Islet precursor cell (in vitro differentiated cells): Measurements from ENCODE around the gene POLR2F.

Source experiments
- DNase-seq: peaks from one replicate; pipeline ENCODE4 v3.0.0-alpha.2; 2018

The POLR2F gene

DNA sequence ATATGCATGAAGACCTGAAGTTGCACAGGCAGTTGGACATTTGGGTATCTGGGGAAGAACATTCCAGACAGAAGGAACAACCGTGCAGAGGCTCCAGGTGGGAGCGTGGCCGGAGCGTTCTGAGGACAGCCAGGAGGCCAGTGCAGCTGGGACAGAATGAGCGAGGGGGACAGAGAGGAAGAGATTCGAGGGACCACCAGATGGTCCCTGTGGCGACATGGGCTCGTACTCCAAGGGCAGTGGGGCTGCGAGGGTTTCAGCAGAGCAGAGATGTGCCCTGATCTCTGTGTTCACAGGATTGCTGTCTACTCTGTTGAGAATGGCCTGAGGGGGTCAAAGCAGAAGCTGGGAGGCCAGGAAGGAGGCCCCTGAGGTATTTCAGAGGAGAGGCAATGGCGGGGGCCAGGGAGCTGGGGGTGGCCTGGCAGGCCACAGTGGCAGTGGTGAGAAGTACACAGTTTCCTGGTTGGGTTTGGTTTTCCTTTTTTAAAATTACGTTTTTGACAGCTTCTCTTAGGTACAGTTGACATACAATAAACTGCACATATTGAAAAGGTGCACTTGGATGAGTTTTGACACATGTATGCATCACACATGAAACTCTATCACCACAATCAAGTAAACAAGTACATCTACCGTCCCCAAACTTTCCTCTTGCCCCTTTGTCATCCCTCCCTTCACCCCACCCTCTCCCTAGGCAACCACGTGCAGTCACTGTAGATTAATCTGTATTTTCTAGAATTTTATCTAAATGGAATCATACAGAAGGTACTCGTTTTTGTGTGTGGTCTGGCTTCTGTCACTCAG is 55.7 kb downstream of the POLR2F start:
- no peak for DNase-seq

DNA sequence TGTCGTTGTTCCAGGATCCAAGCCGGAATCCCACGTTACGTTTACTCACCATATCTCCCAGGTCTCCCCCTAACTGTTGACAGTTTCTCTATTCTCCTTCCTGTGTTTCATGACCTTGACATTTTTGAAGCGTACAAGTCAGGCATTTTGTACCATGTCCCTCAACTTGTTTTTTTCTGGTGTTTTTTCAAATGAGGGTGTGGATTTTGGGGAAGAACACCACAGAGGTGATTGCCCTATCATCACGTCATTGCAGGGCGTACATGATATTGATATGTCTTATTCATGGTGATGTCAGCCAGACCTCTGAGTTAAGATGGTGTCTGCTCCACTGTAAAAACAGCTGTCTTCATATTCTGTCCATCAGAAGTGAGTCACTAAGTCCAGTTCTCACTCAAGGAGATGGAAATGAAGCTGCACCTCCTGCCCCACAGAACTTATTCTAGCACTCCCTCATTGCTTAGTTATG is 59.1 kb downstream of the POLR2F start:
- DNase-seq: no peak

DNA sequence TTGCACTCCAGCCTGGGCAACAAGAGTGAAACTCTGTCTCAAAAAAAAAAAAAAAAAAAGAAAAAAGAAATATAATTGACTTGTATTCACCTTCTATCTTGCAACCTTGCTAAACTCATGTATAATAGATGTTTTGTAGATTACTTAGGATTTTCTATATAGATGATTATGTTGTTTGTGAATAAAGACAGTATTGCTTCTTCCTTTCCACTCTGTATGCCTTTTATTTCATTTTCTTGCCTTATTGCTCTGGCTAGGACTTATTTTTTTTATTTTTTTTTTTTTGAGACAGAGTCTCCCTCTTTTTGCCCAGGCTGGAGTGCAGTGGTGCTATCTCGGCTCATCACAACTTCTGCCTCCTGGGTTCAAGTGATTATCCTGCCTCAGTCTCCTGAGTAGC is 60.6 kb downstream of the POLR2F start:
- DNase-seq: no peak

DNA sequence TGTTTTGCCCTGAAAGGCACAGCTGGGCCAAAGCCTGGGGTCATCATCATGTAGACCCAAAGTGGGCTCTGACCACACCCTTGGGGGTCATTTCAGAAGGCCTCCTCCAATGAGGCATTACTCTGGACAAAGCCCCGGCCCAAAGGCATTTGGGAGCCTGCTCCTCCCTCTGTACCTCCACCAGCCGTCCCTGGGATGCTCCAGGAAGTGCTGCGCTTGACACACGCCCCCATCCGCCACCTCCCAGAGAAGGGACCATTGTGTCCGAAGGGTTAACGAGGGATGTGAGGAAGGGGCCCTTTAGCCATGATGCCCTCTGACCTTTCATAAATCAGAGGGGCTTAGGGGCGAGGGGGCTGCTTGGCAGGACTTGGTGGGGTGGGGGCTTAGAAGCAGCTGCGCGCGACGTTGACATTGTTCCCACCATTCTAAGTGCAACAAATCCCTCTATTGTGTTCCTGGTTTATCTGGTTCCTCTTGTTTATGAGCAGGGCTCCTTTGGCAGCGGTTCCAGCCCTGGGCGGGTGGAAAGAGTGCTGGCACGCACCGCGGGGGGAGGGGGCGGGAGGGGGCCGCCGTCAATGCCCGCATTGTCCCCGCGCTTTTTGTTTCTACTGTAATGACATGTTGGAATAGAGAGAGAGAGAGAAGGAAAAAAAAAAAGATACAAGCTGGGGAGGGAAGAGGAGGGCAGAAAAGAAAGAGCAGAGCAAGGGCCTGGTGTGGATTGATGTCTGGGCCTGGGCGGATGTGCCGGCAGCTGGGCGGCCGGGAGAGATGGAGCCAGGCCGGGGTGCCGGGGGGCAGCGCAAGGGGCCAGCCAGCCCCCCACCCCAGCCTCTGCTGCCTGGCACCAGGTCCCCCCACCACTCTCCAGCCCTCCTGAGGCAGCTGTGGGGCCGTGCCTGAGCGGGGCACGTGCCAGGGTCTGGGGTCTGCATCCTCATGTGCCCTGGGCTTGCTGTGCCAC is 63.0 kb downstream of the POLR2F start:
- DNase-seq: no peak

DNA sequence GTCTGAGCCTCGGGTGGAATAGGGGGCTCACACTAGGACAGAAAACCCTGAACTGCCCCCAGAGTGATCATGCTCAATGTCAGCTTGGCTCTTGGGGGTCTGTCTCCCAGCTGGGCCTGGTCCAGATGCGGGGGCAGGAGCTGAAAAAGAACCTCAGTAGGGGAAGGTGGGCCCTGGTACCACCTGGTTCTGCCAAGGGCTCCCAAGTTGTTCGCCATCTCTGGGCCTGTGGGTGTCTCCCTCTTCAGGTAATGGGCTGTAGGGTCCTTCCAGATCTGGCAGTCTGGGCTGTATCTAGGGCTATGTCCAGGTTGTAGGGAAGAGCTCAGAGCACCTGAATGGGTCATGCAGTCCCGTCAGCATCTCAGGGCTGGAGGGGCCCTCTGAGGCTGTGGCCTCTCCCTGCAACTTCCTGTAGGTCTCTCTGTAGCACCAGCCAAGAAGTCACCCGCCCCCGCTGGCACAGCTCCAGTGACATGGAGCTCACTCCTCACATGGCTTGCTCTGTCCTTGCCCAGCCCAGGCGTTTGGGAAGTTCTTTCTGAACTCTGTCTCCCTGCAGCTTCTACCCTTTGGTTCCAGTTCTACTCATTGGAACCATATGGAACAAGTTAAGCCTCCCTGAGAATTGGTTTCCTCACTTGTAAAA is 63.9 kb downstream of the POLR2F start:
- DNase-seq: no peak

DNA sequence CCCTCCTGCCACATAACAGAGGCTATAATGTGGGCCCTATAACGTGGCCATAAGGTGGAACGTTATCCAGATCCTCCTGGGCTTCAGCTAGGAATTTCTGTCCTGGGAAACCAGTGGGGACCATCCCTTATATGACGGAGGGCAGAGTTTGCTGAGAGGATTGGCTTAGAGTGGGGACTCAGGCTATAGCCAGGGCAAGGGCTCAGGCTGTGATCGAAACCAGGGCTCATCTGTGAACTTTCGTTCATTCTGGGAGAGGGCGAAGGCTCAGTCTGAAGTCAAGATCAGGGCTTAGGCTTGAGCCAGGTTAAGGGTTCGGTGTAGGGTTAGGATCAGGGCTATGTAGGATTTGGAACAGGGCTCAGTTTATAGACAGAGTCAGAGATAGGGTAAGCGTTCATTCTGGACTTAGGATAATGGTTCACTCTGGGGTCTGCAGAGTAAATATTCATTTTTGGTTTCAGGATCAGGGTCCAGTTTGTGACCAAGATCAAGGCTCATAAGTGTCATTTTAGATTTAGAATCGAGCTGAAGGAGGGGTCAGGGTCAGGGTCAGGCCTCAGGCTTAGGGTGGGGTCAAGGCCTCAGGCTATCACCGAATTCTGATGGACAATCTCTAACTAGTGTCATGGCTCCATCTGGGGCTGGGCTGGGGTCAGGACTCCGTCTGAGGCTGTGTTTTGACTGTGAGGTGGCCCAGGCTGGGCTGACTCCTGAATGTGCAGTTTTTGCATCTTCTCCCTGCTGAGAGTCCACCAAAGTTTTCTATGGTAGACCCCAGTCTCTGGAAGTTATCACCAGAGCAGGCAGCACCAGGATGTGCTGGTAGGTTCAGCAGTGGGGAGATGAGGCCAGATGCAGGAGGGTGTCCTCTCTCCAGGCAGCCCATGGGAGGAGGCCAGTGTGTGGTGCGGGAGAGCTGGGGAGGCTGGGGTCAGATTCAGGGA is 64.7 kb downstream of the POLR2F start:
- DNase-seq: no peak
